IPS DF 6.9 (cell line): ENCODE results near the gene RUFY1.

Source experiments
- DNase-seq: peaks from one replicate; pipeline ENCODE4 v3.0.0-alpha.2; 2013; ENCODE audit warnings: low read depth, low spot score
- H3K27ac ChIP-seq: one replicate; pipeline ENCODE4 v1.5.1; 2013; ENCODE audit warnings: low read length, control low read depth
- H3K27me3 ChIP-seq: 2 replicates; pipeline ENCODE4 v1.6.1; 2013; ENCODE audit warnings: mild to moderate bottlenecking, low read length; ENCODE audit not compliant: control insufficient read depth, insufficient read depth
- H3K36me3 ChIP-seq: 2 replicates; pipeline ENCODE4 v1.6.1; 2013; ENCODE audit warnings: low read length; ENCODE audit not compliant: control insufficient read depth, insufficient read depth
- H3K4me1 ChIP-seq: 2 replicates; pipeline ENCODE4 v1.6.1; 2013; ENCODE audit warnings: low read length; ENCODE audit not compliant: control insufficient read depth, insufficient read depth
- H3K4me3 ChIP-seq: 2 replicates; pipeline ENCODE4 v1.5.1; 2013; ENCODE audit warnings: mild to moderate bottlenecking, low read length
- H3K9me3 ChIP-seq: 2 replicates; pipeline ENCODE4 v1.6.1; 2013; ENCODE audit warnings: low read length, inconsistent platforms; ENCODE audit not compliant: control insufficient read depth, insufficient read depth
- whole genome bisulfite sequencing: extraction: QIAGEN DNeasy Blood & Tissue Kit; methylation state at CpG from one replicate; pipeline ENCODE4 v1.1.7; 2013; ENCODE audit warnings: mixed read lengths, missing lambda C conversion rate; ENCODE audit not compliant: insufficient read length, insufficient coverage; 5-methylcytosine and 5-hydroxymethylcytosine counted together

The RUFY1 gene

GRCh38 chr5:179568721-179569120 is 18.4 kb downstream of the RUFY1 start:
- Histone ChIP-seq H3K4me3 (no peak overlapping the region), H3K4me1 (no peaks in the 10 kb centered on the region), H3K27ac (no peak overlapping the region), H3K36me3 (peaks cover 9% of the 10 kb centered on the region; the same call in 1 of the 2 replicates), H3K9me3 (no peaks in the 10 kb centered on the region), H3K27me3 (no peaks in the 10 kb centered on the region)
- no peak for DNase-seq
- WGBS: no CpG with 5 or more reads among the region's 7 CpGs

DNA sequence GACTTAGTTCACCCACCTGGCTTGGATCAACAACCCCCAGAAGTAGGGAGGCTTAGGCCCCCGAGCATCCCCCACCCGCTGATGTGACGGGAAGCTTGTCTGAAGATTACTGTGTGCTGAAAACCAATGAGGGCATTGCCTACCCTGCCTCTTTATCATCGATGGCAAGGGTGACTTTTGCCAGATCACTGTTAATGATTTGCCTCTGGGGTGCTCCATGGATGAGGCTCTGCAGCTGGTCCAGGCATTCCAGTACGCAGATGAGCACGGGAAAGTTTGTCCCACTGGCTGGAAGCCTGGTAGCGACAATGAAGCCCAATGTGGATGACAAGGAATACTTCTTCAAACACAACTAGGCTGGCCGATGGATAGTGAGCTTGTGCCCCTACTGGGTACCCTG is 22.0 kb downstream of the RUFY1 start:
- no peak for DNase-seq
- H3K9me3 ChIP-seq: no peaks in the 10 kb centered on the region
- no peaks in the 10 kb centered on the region for H3K27me3 ChIP-seq
- WGBS: no CpG with 5 or more reads among the region's 8 CpGs
- no peak overlapping the region for H3K27ac ChIP-seq
- peaks cover 15% of the 10 kb centered on the region; the same call in 1 of the 2 replicates for H3K36me3 ChIP-seq
- H3K4me3 ChIP-seq: no peak overlapping the region
- no peaks in the 10 kb centered on the region for H3K4me1 ChIP-seq

DNA sequence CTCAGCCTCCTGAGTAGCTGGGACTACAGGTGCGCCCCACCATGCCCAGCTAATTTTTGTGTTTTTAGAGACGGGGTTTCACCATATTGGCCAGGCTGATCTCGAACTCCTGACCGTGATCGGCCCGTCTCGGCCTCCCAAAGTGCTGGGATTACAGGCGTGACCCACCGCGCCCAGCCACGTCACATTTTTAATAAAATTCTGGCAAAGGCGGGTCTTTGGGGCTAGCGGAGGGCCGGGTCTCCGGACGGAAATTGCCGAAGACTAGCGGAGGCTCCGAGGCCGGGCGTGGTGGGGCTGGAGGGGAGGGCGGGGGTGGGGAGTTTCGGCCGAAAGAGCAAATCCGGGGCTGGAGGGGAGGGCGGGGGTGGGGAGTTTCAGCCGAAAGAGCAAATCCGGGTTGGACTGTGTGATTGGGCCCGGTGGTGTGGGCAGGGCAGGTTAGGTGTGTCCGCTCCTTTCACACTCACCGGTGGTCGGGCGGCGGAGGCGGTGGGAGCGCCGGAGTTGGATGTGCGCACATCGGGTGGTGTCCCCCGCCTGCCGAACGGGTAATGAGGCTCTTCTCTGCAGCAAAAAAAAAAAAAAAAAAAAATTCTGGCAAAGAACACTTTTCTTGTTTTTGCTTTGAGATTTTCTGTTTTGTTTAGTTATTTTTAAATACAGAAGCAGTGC is 27.1 kb downstream of the RUFY1 start:
- Histone ChIP-seq H3K36me3 (peaks cover 10% of the 10 kb centered on the region; the same call in 1 of the 2 replicates), H3K9me3 (no peaks in the 10 kb centered on the region), H3K27ac (no peak overlapping the region), H3K27me3 (no peaks in the 10 kb centered on the region), H3K4me1 (no peaks in the 10 kb centered on the region), H3K4me3 (no peak overlapping the region)
- no peak for DNase-seq
- WGBS: no CpG with 5 or more reads among the region's 42 CpGs

GRCh38 chr5:179585941-179586401 is 35.6 kb downstream of the RUFY1 start:
- no peak for DNase-seq
- Histone ChIP-seq H3K27ac (no peak overlapping the region), H3K4me1 (no peaks in the 10 kb centered on the region), H3K4me3 (no peak overlapping the region), H3K36me3 (peaks cover 14% of the 10 kb centered on the region; the same call in 1 of the 2 replicates), H3K9me3 (no peaks in the 10 kb centered on the region), H3K27me3 (no peaks in the 10 kb centered on the region)
- no CpG with 5 or more reads among the region's 9 CpGs for WGBS

DNA sequence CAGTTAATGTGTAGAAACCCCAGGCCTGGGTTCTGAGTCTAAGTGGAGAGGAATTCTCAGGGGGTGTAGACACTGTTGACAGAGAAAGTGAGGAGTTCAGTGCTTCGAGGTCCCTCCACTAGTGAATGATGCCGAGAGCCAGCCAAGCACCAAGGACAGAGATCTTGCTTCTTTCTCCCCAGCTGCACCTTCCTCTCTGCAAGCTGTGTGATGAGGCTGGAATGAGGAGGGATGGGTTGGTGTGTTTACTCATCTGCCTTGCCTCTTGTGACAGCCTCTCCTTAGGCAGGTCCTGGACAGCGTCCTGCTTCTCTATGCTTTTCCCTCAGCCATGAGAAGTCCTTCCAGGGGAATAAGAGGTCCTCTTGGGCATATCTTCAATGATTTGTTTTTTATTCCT is 37.8 kb downstream of the RUFY1 start:
- DNase-seq: no peak
- H3K27me3 ChIP-seq: no peaks in the 10 kb centered on the region
- WGBS: no CpG with 5 or more reads among the region's 3 CpGs
- peaks cover 18% of the 10 kb centered on the region; the same call in 1 of the 2 replicates for H3K36me3 ChIP-seq
- no peak overlapping the region for H3K4me3 ChIP-seq
- no peak overlapping the region for H3K27ac ChIP-seq
- no peaks in the 10 kb centered on the region for H3K9me3 ChIP-seq
- no peaks in the 10 kb centered on the region for H3K4me1 ChIP-seq

GRCh38 chr5:179595916-179596315 is 45.6 kb downstream of the RUFY1 start:
- H3K4me3 ChIP-seq: no peak overlapping the region
- H3K4me1 ChIP-seq: no peaks in the 10 kb centered on the region
- WGBS: no CpG with 5 or more reads among the region's 6 CpGs
- H3K9me3 ChIP-seq: no peaks in the 10 kb centered on the region
- no peaks in the 10 kb centered on the region for H3K27me3 ChIP-seq
- H3K36me3 ChIP-seq: peaks cover 36% of the 10 kb centered on the region
- no peak for DNase-seq
- no peak overlapping the region for H3K27ac ChIP-seq

GRCh38 chr5:179596421-179596820 is 46.1 kb downstream of the RUFY1 start:
- no peak for DNase-seq
- WGBS: no CpG with 5 or more reads among the region's 13 CpGs
- Histone ChIP-seq H3K36me3 (peaks cover 36% of the 10 kb centered on the region), H3K9me3 (no peaks in the 10 kb centered on the region), H3K4me3 (no peak overlapping the region), H3K27ac (no peak overlapping the region), H3K27me3 (no peaks in the 10 kb centered on the region), H3K4me1 (no peaks in the 10 kb centered on the region)

GRCh38 chr5:179599100-179599499 is 48.7 kb downstream of the RUFY1 start:
- peaks cover 38% of the 10 kb centered on the region for H3K36me3 ChIP-seq
- no peak overlapping the region for H3K4me3 ChIP-seq
- DNase-seq: no peak
- H3K27ac ChIP-seq: no peak overlapping the region
- no peaks in the 10 kb centered on the region for H3K27me3 ChIP-seq
- no peaks in the 10 kb centered on the region for H3K9me3 ChIP-seq
- H3K4me1 ChIP-seq: no peaks in the 10 kb centered on the region
- no CpG with 5 or more reads among the region's 9 CpGs for WGBS

GRCh38 chr5:179599566-179599965 is 49.2 kb downstream of the RUFY1 start:
- DNase-seq: no peak
- no CpG with 5 or more reads among the region's 16 CpGs for WGBS
- Histone ChIP-seq H3K27ac (no peak overlapping the region), H3K4me3 (no peak overlapping the region), H3K4me1 (no peaks in the 10 kb centered on the region), H3K9me3 (no peaks in the 10 kb centered on the region), H3K27me3 (no peaks in the 10 kb centered on the region), H3K36me3 (peaks cover 38% of the 10 kb centered on the region)

DNA sequence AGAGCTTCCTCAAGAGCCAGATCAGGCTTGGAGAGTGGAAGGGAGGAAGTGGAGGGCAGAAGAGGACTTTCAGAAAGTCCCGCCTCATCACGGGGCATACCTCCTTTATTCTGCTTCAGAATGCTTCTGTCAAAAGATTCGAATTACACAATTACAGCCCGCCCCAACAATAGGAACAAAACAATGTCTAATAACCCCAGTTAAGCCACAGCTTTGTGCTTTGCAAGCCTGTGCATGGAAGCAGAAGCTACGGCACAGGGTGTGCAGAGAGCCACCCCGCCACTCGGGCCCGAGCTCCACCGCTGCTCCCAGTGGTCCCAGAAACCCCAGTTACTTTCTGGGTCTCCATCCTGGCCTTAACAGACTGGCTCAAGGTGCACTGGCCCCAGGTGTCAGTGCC is 49.6 kb downstream of the RUFY1 start:
- H3K9me3 ChIP-seq: no peaks in the 10 kb centered on the region
- H3K4me1 ChIP-seq: no peaks in the 10 kb centered on the region
- no peak overlapping the region for H3K27ac ChIP-seq
- DNase-seq: no peak
- H3K4me3 ChIP-seq: no peak overlapping the region
- no peaks in the 10 kb centered on the region for H3K27me3 ChIP-seq
- H3K36me3 ChIP-seq: peaks cover 34% of the 10 kb centered on the region
- no CpG with 5 or more reads among the region's 9 CpGs for WGBS
